ENCODE data around the gene USP9X. TPM values are rescaled to one million over a fixed set of nuclear protein-coding genes. Genes with fewer than 3 reads are reported as not detected.

USP9X gene
- total RNA-seq, 1 donor from 2014 or later = 80.4 TPM

DNA sequence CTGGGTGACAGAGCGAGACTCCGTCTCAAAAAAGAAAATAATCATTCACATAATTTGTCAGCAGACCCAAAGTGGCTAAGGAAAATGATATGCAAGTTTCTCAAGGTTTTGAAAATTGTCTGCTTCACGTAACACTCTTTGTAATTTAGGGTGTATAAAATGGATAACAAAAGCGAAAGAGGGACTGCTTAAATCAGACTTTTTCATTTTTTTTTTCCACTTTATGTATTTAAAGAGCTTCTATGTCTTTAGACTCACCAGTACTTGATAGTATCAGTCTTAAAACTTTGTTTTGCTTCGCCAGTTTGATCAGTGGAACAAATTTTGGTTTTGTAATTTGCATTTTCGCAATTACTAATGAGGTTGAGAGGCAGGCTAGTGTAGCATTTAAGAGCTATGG lies 34.6 kb downstream of the USP9X start:
- no peak for DNase-seq (ENCODE audit: extremely low spot score, unreplicated experiment)
- Mint-ChIP-seq H3K27me3 (ENCODE audit: unreplicated experiment) (no peaks in the 10 kb centered on the region), H3K4me1 (ENCODE audit: unreplicated experiment) (peaks cover 34% of the 10 kb centered on the region), H3K9me3 (ENCODE audit: unreplicated experiment) (peaks cover 3% of the 10 kb centered on the region), H3K4me3 (ENCODE audit: unreplicated experiment) (no peak overlapping the region), H3K27ac (ENCODE audit: unreplicated experiment) (no peak overlapping the region), H3K36me3 (ENCODE audit: unreplicated experiment) (peaks cover 2% of the 10 kb centered on the region)
- TF ChIP-seq CTCF (IDR thresholded peaks at IDR 0.05) = no peak

DNA sequence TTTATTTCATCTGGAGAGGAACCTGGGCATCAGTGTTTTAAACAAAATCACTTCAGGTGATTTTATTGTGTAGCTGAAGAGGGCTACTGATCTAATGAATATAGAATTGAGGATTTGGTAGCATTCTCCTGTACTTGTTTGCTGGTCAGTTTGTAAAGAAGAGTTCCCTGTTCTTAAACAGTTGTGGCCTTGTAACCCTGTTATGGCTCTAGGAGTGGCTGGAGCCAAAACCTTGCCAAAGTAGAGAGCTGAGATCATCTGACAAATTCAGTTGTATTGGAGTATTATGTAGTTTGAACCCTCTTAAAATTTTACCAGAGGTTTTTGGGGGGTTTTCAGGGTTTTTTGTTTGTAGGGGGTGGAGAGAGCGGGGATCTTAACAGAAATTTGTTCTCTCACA lies 36.5 kb downstream of the USP9X start:
- no peak for TF ChIP-seq CTCF (IDR thresholded peaks at IDR 0.05)
- Mint-ChIP-seq H3K36me3 (ENCODE audit: unreplicated experiment) (peaks cover 6% of the 10 kb centered on the region), H3K27ac (ENCODE audit: unreplicated experiment) (no peak overlapping the region), H3K27me3 (ENCODE audit: unreplicated experiment) (no peaks in the 10 kb centered on the region), H3K4me1 (ENCODE audit: unreplicated experiment) (peaks cover 19% of the 10 kb centered on the region), H3K4me3 (ENCODE audit: unreplicated experiment) (no peak overlapping the region), H3K9me3 (ENCODE audit: unreplicated experiment) (peaks cover 3% of the 10 kb centered on the region)
- DNase-seq (ENCODE audit: extremely low spot score, unreplicated experiment) = no peak

GRCh38 chrX:41122664-41123257 lies 37.5 kb downstream of the USP9X start:
- Mint-ChIP-seq H3K27me3 (ENCODE audit: unreplicated experiment) (no peaks in the 10 kb centered on the region), H3K27ac (ENCODE audit: unreplicated experiment) (no peak overlapping the region), H3K4me1 (ENCODE audit: unreplicated experiment) (peaks cover 14% of the 10 kb centered on the region), H3K4me3 (ENCODE audit: unreplicated experiment) (no peak overlapping the region), H3K36me3 (ENCODE audit: unreplicated experiment) (peaks cover 6% of the 10 kb centered on the region), H3K9me3 (ENCODE audit: unreplicated experiment) (peaks cover 3% of the 10 kb centered on the region)
- no peak for TF ChIP-seq CTCF (IDR thresholded peaks at IDR 0.05)
- no peak for DNase-seq (ENCODE audit: extremely low spot score, unreplicated experiment)

DNA sequence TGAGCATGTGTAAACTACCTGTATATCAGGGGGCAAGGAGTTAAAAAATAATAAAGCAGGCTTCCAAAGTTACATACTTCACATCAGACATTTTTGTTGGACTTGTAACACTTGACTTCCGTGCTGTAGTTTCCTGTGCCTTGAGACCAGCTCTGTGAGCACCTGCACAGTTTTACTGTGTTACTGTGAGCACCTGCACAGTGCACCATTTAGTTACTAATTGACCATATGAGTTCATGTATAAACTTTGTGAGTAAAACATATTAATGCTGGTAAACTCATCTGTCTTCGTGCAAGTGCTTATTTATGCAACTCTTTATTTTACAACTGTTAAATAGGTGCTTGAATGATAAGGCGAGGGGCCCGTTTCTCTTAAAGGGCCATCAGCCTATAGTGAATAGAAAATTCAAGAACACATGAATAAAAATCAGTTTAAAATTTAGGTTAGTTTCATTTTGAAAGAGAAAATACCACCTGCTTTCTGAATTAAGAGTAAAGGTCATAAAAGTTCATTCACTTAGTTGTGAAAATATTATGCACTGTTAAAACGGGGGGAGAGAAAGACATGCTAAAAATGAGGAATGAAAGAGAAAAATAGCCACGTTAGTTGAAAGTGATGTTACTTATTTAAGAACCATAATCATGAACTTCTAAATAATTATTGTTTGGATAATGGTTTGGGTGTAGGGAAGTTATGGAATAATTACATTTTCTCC lies 42.4 kb downstream of the USP9X start:
- H3K4me3 Mint-ChIP-seq (ENCODE audit: unreplicated experiment) = no peak overlapping the region
- DNase-seq (ENCODE audit: extremely low spot score, unreplicated experiment) = no peak
- H3K4me1 Mint-ChIP-seq (ENCODE audit: unreplicated experiment) = peaks cover 3% of the 10 kb centered on the region
- H3K27ac Mint-ChIP-seq (ENCODE audit: unreplicated experiment) = no peak overlapping the region
- H3K9me3 Mint-ChIP-seq (ENCODE audit: unreplicated experiment) = peaks cover 3% of the 10 kb centered on the region
- no peaks in the 10 kb centered on the region for H3K27me3 Mint-ChIP-seq (ENCODE audit: unreplicated experiment)
- no peak for TF ChIP-seq CTCF (IDR thresholded peaks at IDR 0.05)
- peaks cover 14% of the 10 kb centered on the region for H3K36me3 Mint-ChIP-seq (ENCODE audit: unreplicated experiment)

GRCh38 chrX:41128955-41129354 lies 43.7 kb downstream of the USP9X start:
- no peak for DNase-seq (ENCODE audit: extremely low spot score, unreplicated experiment)
- H3K27me3 Mint-ChIP-seq (ENCODE audit: unreplicated experiment) = no peaks in the 10 kb centered on the region
- H3K27ac Mint-ChIP-seq (ENCODE audit: unreplicated experiment) = no peak overlapping the region
- TF ChIP-seq CTCF (IDR thresholded peaks at IDR 0.05) = no peak
- peaks cover 16% of the 10 kb centered on the region for H3K36me3 Mint-ChIP-seq (ENCODE audit: unreplicated experiment)
- peaks cover 3% of the 10 kb centered on the region for H3K4me1 Mint-ChIP-seq (ENCODE audit: unreplicated experiment)
- H3K4me3 Mint-ChIP-seq (ENCODE audit: unreplicated experiment) = no peak overlapping the region
- no peaks in the 10 kb centered on the region for H3K9me3 Mint-ChIP-seq (ENCODE audit: unreplicated experiment)

All from osteocyte (in vitro differentiated cells).